H1 (cell line): ENCODE results near the gene PTPRJ. TPM values are rescaled to one million over a fixed set of nuclear protein-coding genes. Genes with fewer than 3 reads are reported as not detected.

Experiments used
- CTCF ChIA-PET: fragments of 300-600 bp; sonication (Branson Sonifier 250); formaldehyde crosslinking; loops from one replicate; lab custom pipeline; 2021; ENCODE audit not compliant: partially characterized antibody; lab: Charles Lee
- POLR2A ChIA-PET: fragments of 300-600 bp; sonication (Branson Sonifier 250); formaldehyde crosslinking; loops from one replicate; lab custom pipeline; 2021; ENCODE audit warnings: inconsistent platforms; ENCODE audit not compliant: partially characterized antibody; lab: Charles Lee
- DNase-seq, 2 experiments: peaks; one replicate each; pipeline versions ENCODE4 v3.0.0 to v3.0.0-alpha.2; 2010 to 2022; ENCODE audit warnings: low spot score in 2 of 2, low read depth in 1 of 2, mixed read lengths in 1 of 2
- FAIRE-seq: peaks from 2 replicates; lab custom pipeline; 2011; peaks lifted over from hg19 to GRCh38; lab: Jason Lieb, UNC
- H2AFZ ChIP-seq: 2 replicates; pipeline ENCODE4 v1.8.1; 2012; ENCODE audit warnings: low read length, inconsistent platforms
- H2AK5ac ChIP-seq: 2 replicates; pipeline ENCODE4 v1.6.1; 2013; ENCODE audit warnings: low read depth, low read length
- H2BK120ac ChIP-seq: replicated peaks from 2 replicates; pipeline ENCODE3; 2013; ENCODE audit warnings: low read depth, low read length, inconsistent platforms
- H2BK12ac ChIP-seq: 2 replicates; pipeline ENCODE4 v1.6.1; 2013; ENCODE audit warnings: low read depth, low read length
- H2BK15ac ChIP-seq: 2 replicates; pipeline ENCODE4 v1.6.1; 2013; ENCODE audit warnings: low read length
- H2BK20ac ChIP-seq: 2 replicates; pipeline ENCODE4 v1.6.1; 2013; ENCODE audit warnings: low read length
- H2BK5ac ChIP-seq: 2 replicates; pipeline ENCODE4 v1.6.1; 2013; ENCODE audit warnings: low read depth, low read length
- H3K14ac ChIP-seq: 2 replicates; pipeline ENCODE4 v1.6.1; 2013; ENCODE audit warnings: inconsistent platforms; ENCODE audit not compliant: insufficient read length
- H3K18ac ChIP-seq: 2 replicates; pipeline ENCODE4 v1.6.1; 2013; ENCODE audit warnings: low read length; ENCODE audit errors: extremely low read depth
- H3K23ac ChIP-seq: 2 replicates; pipeline ENCODE4 v1.6.1; 2013; ENCODE audit warnings: inconsistent platforms; ENCODE audit not compliant: insufficient read length
- H3K23me2 ChIP-seq: 2 replicates; pipeline ENCODE4 v1.6.1; 2013; ENCODE audit warnings: low read depth, low read length
- H3K27ac ChIP-seq: 2 replicates; pipeline ENCODE4 v1.6.1; 2011; ENCODE audit warnings: low read depth, low read length, inconsistent platforms
- H3K27me3 ChIP-seq, 4 experiments: replicated peaks in 1 of 4; 1 replicate in 1 of 4; 2 replicates in 3 of 4; pipeline versions ENCODE4 v1.6.1 to v1.8.1; 2011 to 2013; ENCODE audit warnings: low read length in 3 of 4, mild to moderate bottlenecking in 3 of 4, inconsistent platforms in 2 of 4, mixed read lengths in 2 of 4, moderate library complexity in 1 of 4; ENCODE audit not compliant: control insufficient read depth in 3 of 4, insufficient read depth in 3 of 4; ENCODE audit errors: extremely low read depth in 1 of 4
- H3K36me3 ChIP-seq, 4 experiments: 2 replicates each; pipeline versions ENCODE4 v1.6.1 to v1.8.1; 2011 to 2013; ENCODE audit warnings: mild to moderate bottlenecking in 4 of 4, low read length in 3 of 4, moderate library complexity in 2 of 4, control low read depth in 1 of 4, inconsistent platforms in 1 of 4; ENCODE audit not compliant: insufficient read depth in 4 of 4, control insufficient read depth in 2 of 4
- H3K4ac ChIP-seq: replicated peaks from 2 replicates; pipeline ENCODE3; 2013; ENCODE audit warnings: low read length, low read depth, mixed read lengths, inconsistent platforms; ENCODE audit not compliant: insufficient read length
- H3K4me1 ChIP-seq, 4 experiments: replicated peaks in 1 of 4; 1 replicate in 1 of 4; 2 replicates in 3 of 4; pipeline versions ENCODE4 v1.6.1 to v1.8.1; 2011 to 2013; ENCODE audit warnings: low read length in 3 of 4, inconsistent platforms in 2 of 4, mixed read lengths in 1 of 4; ENCODE audit not compliant: insufficient read depth in 4 of 4, control insufficient read depth in 3 of 4
- H3K4me2 ChIP-seq, 2 experiments: 2 replicates each; pipeline versions ENCODE4 v1.6.1 to v1.8.1; 2011 to 2013; ENCODE audit warnings: low read depth in 2 of 2, low read length in 2 of 2, control low read depth in 1 of 2, inconsistent platforms in 1 of 2, mild to moderate bottlenecking in 1 of 2; ENCODE audit not compliant: insufficient read depth in 1 of 2
- H3K4me3 ChIP-seq, 4 experiments: fragments of 200-600, 300-600 bp in 1 of 4; sonication (generic), shearing (Covaris generic), sonication (Bioruptor Twin) in 1 of 4; 2 replicates each; pipeline versions ENCODE4 v1.5.1 to v1.8.1; 2011 to 2016; ENCODE audit warnings: low read length in 4 of 4, low read depth in 3 of 4, control low read depth in 2 of 4, inconsistent platforms in 2 of 4, mild to moderate bottlenecking in 2 of 4, mixed read lengths in 1 of 4, moderate library complexity in 1 of 4; ENCODE audit not compliant: insufficient read depth in 2 of 4; ENCODE audit errors: extremely low read depth in 1 of 4
- H3K56ac ChIP-seq: replicated peaks from 2 replicates; pipeline ENCODE3; 2013; ENCODE audit warnings: low read depth, mild to moderate bottlenecking, mixed read lengths, low read length, inconsistent platforms; ENCODE audit not compliant: insufficient read length
- H3K79me1 ChIP-seq: 2 replicates; pipeline ENCODE4 v1.6.1; 2013; ENCODE audit warnings: low read depth, low read length, control low read depth
- H3K79me2 ChIP-seq, 2 experiments: 2 replicates each; pipeline versions ENCODE4 v1.6.1 to v1.8.1; 2012 to 2013; ENCODE audit warnings: low read length in 2 of 2, mild to moderate bottlenecking in 2 of 2, inconsistent platforms in 1 of 2; ENCODE audit not compliant: insufficient read depth in 2 of 2, control insufficient read depth in 1 of 2
- H3K9ac ChIP-seq, 4 experiments: replicated peaks in 1 of 4; 1 replicate in 1 of 4; 2 replicates in 3 of 4; pipeline versions ENCODE4 v1.6.1 to v1.8.1; 2011 to 2013; ENCODE audit warnings: low read depth in 3 of 4, low read length in 3 of 4, control low read depth in 2 of 4, mild to moderate bottlenecking in 2 of 4, moderate library complexity in 2 of 4, inconsistent platforms in 1 of 4; ENCODE audit errors: extremely low read depth in 1 of 4
- H3K9me3 ChIP-seq, 2 experiments: 2 replicates each; pipeline versions ENCODE4 v1.6.1 to v1.8.1; 2012 to 2013; ENCODE audit warnings: mild to moderate bottlenecking in 2 of 2, moderate library complexity in 2 of 2, control low read depth in 1 of 2, inconsistent platforms in 1 of 2, low read depth in 1 of 2, low read length in 1 of 2, mixed read lengths in 1 of 2; ENCODE audit not compliant: insufficient read depth in 2 of 2
- H4K20me1 ChIP-seq, 2 experiments: replicated peaks in 1 of 2; 2 replicates each; pipeline versions ENCODE3 to v1.8.1; 2011 to 2013; ENCODE audit warnings: inconsistent platforms in 2 of 2, low read length in 2 of 2, mild to moderate bottlenecking in 1 of 2; ENCODE audit not compliant: insufficient read depth in 2 of 2, control insufficient read depth in 1 of 2
- H4K5ac ChIP-seq: 2 replicates; pipeline ENCODE4 v1.6.1; 2013; ENCODE audit warnings: low read length, low read depth, mixed read lengths, inconsistent platforms; ENCODE audit not compliant: insufficient read length
- H4K8ac ChIP-seq: 2 replicates; pipeline ENCODE4 v1.8.0; 2013; ENCODE audit warnings: mild to moderate bottlenecking, moderate library complexity, low read length, inconsistent platforms; ENCODE audit not compliant: insufficient read depth; ENCODE audit errors: extremely low read depth
- H4K91ac ChIP-seq: replicated peaks from 2 replicates; pipeline ENCODE3; 2013; ENCODE audit warnings: low read length, mixed read lengths, inconsistent platforms; ENCODE audit not compliant: insufficient read length
- CHD1 ChIP-seq: IDR thresholded peaks from 2 replicates; pipeline ENCODE4 v1.6.1; 2012; ENCODE audit warnings: low read depth, low read length, improper control_type of control experiment
- FOSL1 ChIP-seq: IDR thresholded peaks from 2 replicates; pipeline ENCODE4 v1.6.1; 2011; ENCODE audit warnings: mild to moderate bottlenecking, low read depth, low read length, moderate library complexity; ENCODE audit not compliant: insufficient read depth
- HDAC6 ChIP-seq: IDR thresholded peaks from one replicate; pipeline ENCODE4 v1.7.1; 2012; ENCODE audit warnings: low read depth, mild to moderate bottlenecking, inconsistent platforms, low read length, moderate library complexity
- KDM5A ChIP-seq: fragments of 200-600 bp; IDR thresholded peaks from 2 replicates; pipeline ENCODE4 v1.7.1; 2012; ENCODE audit warnings: mild to moderate bottlenecking, low read length, inconsistent platforms, mixed read lengths
- NRF1 ChIP-seq: IDR thresholded peaks from 2 replicates; pipeline ENCODE4 v1.6.1; 2011; ENCODE audit warnings: mild to moderate bottlenecking, low read depth, low read length, improper control_type of control experiment
- RAD21 ChIP-seq, 2 experiments: IDR thresholded peaks in 1 of 2; conservative IDR thresholded peaks in 1 of 2; 2 replicates each; pipeline ENCODE4 v1.6.1; 2011; ENCODE audit warnings: low read depth in 2 of 2, low read length in 2 of 2, improper control_type of control experiment in 1 of 2, inconsistent platforms in 1 of 2, mild to moderate bottlenecking in 1 of 2, moderate library complexity in 1 of 2
- RBBP5 ChIP-seq: IDR thresholded peaks from 2 replicates; pipeline ENCODE4 v1.7.1; 2012; ENCODE audit warnings: low read depth, mild to moderate bottlenecking, inconsistent platforms, low read length, moderate library complexity, borderline replicate concordance
- RXRA ChIP-seq: IDR thresholded peaks from 2 replicates; pipeline ENCODE4 v1.6.1; 2011; ENCODE audit warnings: low read depth, mild to moderate bottlenecking, low read length, moderate library complexity; ENCODE audit not compliant: insufficient read depth
- SIN3A ChIP-seq, 2 experiments: IDR thresholded peaks in 1 of 2; conservative IDR thresholded peaks in 1 of 2; 2 replicates each; pipeline ENCODE4 v1.6.1; 2011 to 2012; ENCODE audit warnings: low read length in 2 of 2, improper control_type of control experiment in 1 of 2, low read depth in 1 of 2, mild to moderate bottlenecking in 1 of 2
- WGBS, 2 experiments: shearing (Covaris generic) in 1 of 2; methylation state at CpG; one replicate each; pipeline versions ENCODE4 v1.1.6 to v1.1.7; 2013 to 2015; ENCODE audit warnings: low lambda C conversion rate in 2 of 2, mixed read lengths in 2 of 2, inconsistent platforms in 1 of 2, low coverage in 1 of 2, missing lambda C conversion rate in 1 of 2; ENCODE audit not compliant: insufficient replicate concordance in 2 of 2, insufficient coverage in 1 of 2, insufficient read length in 1 of 2; ENCODE audit errors: extremely low coverage in 1 of 2, missing lambda C conversion rate in 1 of 2; 5-methylcytosine and 5-hydroxymethylcytosine counted together
- polyA plus RNA-seq, 7 experiments: library from polyadenylated mRNA; depleted of rRNA in 3 of 7; stranded (reverse) in 5 of 7; unstranded in 2 of 7; fragments of >200 nt in 5 of 7; fragments of 200-250 nt in 2 of 7; gene quantifications; 1 replicate in 5 of 7; 2 replicates in 1 of 7; 4 replicates in 1 of 7; pipeline versions ENCODE4 v1.2.1 to v1.2.3, GENCODE V29; 2011 to 2013; ENCODE audit warnings: missing spikeins in 2 of 7, mixed read lengths in 2 of 7
- total RNA-seq: library from RNA; stranded (reverse); fragmentation: NEBNext Ultra II Directional; extraction: Animal tissue kit (Norgen Biotek cat#: 25700); gene quantifications from 2 replicates; pipeline ENCODE4 v1.2.1, GENCODE V29; 2021

PTPRJ gene
- total and polyA plus RNA-seq, 2 of the 8 experiments (the other 6 are each of a cell fraction or from before 2014, with no cell fraction given) = 4.4 to 22.6 TPM

GRCh38 chr11:48109046-48109666 lies 128.8 kb downstream of the PTPRJ start:
- Histone ChIP-seq H3K79me1 (no peaks in the 10 kb centered on the region; the same call in 1 of the 2 replicates), H3K27ac (no peak overlapping the region), H4K8ac (no peak overlapping the region), H4K91ac (no peak overlapping the region), H3K56ac (no peak overlapping the region), H3K9me3 (no peaks in the 10 kb centered on the region), H2BK12ac (peak overlapping the region; percentile 76; the same call in 1 of the 2 replicates), H3K79me2 (no peaks in the 10 kb centered on the region; a peak in 1 of 4 replicates), H3K23me2 (no peaks in the 10 kb centered on the region), H3K27me3 (no peaks in the 10 kb centered on the region), H2BK20ac (no peak overlapping the region), H4K5ac (no peak overlapping the region), H3K4me1 (peaks cover 0 to 5% (median 4%) of the 10 kb centered on the region in 4 experiments; a peak in 3 of 7 replicates), H3K23ac (no peak overlapping the region), H2BK5ac (peak overlapping the region; percentile 50; the same call in 1 of the 2 replicates), H3K36me3 (no peaks in the 10 kb centered on the region), H2AFZ (no peak overlapping the region), H2BK120ac (no peak overlapping the region), H3K18ac (no peak overlapping the region), H4K20me1 (peaks cover 0 to 1% of the 10 kb centered on the region in 2 experiments), H3K9ac (no peak overlapping the region), H3K4me3 (no peak overlapping the region), H2AK5ac (no peak overlapping the region), H3K4me2 (no peak overlapping the region; a peak in 1 of 4 replicates), H2BK15ac (no peak overlapping the region), H3K4ac (no peak overlapping the region), H3K14ac (no peak overlapping the region)
- POLR2A ChIA-PET = interaction anchor here (0.6 to 1.4 kb wide), 3 partner anchors 40 to 270 kb away, joined by 3 read pairs; no protein-coding TSS in a partner anchor
- DNase-seq (peak in 1 of 2 experiments; percentile 13), FAIRE-seq (no peak)
- WGBS, 2 experiments = 86% methylated on average over 5 of the region's 5 CpGs; no CpG with 5 or more reads in 1 of the 2 experiments
- CTCF ChIA-PET = interaction anchor here (0.5 to 10.1 kb wide), 26 partner anchors 8 to 278 kb away, joined by 3 to 172 read pairs (median 4); no protein-coding TSS in a partner anchor
- TF ChIP-seq HDAC6 (no peak), RAD21 (IDR thresholded peaks at IDR 0.05 in 1 of 2, conservative IDR thresholded peaks at IDR 0.05 in 1 of 2; ENCODE audit: low read depth in 2 of 2, low read length in 2 of 2) (peak; percentile 24 to 34), RBBP5 (no peak), FOSL1 (no peak), KDM5A (no peak), CHD1 (no peak), SIN3A (conservative IDR thresholded peaks at IDR 0.05 in 1 of 2, IDR thresholded peaks at IDR 0.05 in 1 of 2; ENCODE audit: low read depth in 1 of 2, low read length in 2 of 2) (no peak), NRF1 (no peak), RXRA (no peak)
